GM12891 (cell line): ENCODE data around the gene OR2T34.
"Not testable (repeated sequence)": the region's sequence is repeated elsewhere in the genome, so short reads cannot be mapped to it uniquely, and the experiment has no call there.

Experiments
- POLR2A ChIP-seq: IDR thresholded peaks from 2 replicates; pipeline ENCODE4 v1.6.1; 2011; ENCODE audit warnings: low read depth, low read length, control low read depth
- POLR2AphosphoS5 ChIP-seq: IDR thresholded peaks from 2 replicates; pipeline ENCODE4 v1.6.1; 2011; ENCODE audit warnings: low read depth, low read length, control low read depth
- POU2F2 ChIP-seq: IDR thresholded peaks from 2 replicates; pipeline ENCODE4 v1.6.1; 2011; ENCODE audit warnings: low read depth, mild to moderate bottlenecking, control low read depth, low read length, moderate library complexity

GRCh38 chr1:248562672-248563071 is 11.9 kb downstream of the OR2T34 start, which contains the start of gene OR2T29:
- not testable (repeated sequence) for TF ChIP-seq POLR2AphosphoS5, POU2F2, POLR2A
